KOPT-K1 (cell line): ENCODE measurements around the gene CSK.

ENCODE experiments used
- H3K27ac ChIP-seq: fragments of 200-600 bp; sonication (generic); 2 replicates; pipeline ENCODE4 v1.5.1; 2016; ENCODE audit warnings: antibody characterized with exemption, mild to moderate bottlenecking, low read depth, low read length; ENCODE audit not compliant: poor library complexity, severe bottlenecking
- H3K36me3 ChIP-seq: fragments of 200-600 bp; sonication (generic); 2 replicates; pipeline ENCODE4 v1.5.1; 2017; ENCODE audit warnings: antibody characterized with exemption, mild to moderate bottlenecking, low read length, moderate library complexity; ENCODE audit not compliant: insufficient read depth
- H3K9me3 ChIP-seq: fragments of 200-600 bp; sonication (generic); 2 replicates; pipeline ENCODE4 v1.5.1; 2017; ENCODE audit warnings: antibody characterized with exemption, low read length, mild to moderate bottlenecking; ENCODE audit not compliant: insufficient read depth, poor library complexity, severe bottlenecking

CSK gene

DNA sequence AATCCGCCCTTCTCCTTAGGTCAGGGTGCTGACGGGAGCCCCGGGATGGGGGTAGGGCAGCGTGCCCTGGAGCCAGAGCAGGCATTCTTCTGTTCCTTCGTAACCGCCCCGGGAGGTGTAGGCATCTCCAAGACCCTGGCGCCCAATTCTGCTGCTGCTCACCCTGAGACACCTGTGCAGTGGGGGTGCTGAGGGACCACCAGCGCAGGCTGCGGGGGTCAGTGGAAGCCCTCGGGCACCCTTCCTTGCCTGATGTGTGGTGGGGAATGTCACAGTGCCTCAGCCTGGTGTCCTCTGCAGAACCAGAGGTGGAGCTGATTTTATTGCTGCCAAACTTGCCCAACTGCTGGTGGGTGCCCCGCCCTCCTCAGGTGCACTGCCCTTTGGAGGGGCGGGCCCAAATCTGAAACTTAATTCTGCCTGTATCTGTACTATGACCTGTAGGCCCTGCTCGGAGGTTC lies 7.3 kb downstream of the CSK start:
- Histone ChIP-seq H3K9me3 (no peaks in the 10 kb centered on the region), H3K36me3 (peaks cover 40% of the 10 kb centered on the region), H3K27ac (peak overlapping the region; percentile 98)

GRCh38 chr15:74789741-74790079 lies 7.8 kb downstream of the CSK start:
- peaks cover 43% of the 10 kb centered on the region for H3K36me3 ChIP-seq
- peak overlapping the region; percentile 98 for H3K27ac ChIP-seq
- no peaks in the 10 kb centered on the region for H3K9me3 ChIP-seq

GRCh38 chr15:74790080-74790916 lies 8.4 kb downstream of the CSK start:
- peak overlapping the region; percentile 98 for H3K27ac ChIP-seq

DNA sequence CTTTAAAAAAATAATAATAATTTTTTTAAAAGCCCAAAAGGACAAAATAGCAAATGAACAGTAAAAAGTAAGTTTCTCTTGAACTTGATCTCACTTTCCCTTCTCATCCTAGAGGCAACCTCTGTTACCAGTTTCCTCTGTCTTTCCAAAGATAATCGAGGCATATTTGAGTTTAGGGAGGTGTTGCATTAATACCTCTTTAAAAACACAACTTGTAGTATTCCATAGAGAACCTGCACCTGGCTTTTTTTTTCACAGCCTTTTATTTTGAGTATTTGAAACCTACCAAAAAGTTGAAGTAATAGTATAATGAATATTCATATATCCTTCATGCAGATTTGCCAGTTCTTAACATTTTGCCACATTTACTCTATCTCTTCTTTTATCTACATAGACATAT lies 9.1 kb downstream of the CSK start:
- H3K9me3 ChIP-seq: no peaks in the 10 kb centered on the region
- peak overlapping the region; percentile 98 for H3K27ac ChIP-seq
- peaks cover 55% of the 10 kb centered on the region for H3K36me3 ChIP-seq

More at GRCh38 chr15:74790080-74790916, 8.4 kb downstream of the CSK start:
- no peaks in the 10 kb centered on the region for H3K9me3 ChIP-seq
- peaks cover 49% of the 10 kb centered on the region for H3K36me3 ChIP-seq

DNA sequence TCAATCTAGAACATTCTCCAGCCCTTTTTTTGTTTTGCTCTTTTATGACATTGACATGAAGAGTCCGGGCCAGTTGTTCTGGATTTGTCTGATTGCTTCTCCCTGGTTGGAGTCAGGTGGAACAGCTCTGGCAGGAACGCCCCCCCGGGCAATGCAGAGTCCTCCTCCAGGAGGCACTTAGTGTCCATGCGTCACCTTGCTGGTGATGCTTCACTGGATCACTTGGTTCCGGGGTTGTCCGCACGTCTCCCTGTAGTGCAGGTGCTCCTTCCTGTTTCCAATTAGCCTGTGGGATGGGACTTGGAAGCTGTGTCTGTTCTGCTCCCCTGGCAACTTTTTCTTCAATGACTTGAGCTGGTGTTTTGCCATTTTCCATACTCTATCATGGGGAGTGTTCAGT lies 9.8 kb downstream of the CSK start:
- Histone ChIP-seq H3K9me3 (no peaks in the 10 kb centered on the region), H3K36me3 (peaks cover 55% of the 10 kb centered on the region), H3K27ac (no peak overlapping the region)

DNA sequence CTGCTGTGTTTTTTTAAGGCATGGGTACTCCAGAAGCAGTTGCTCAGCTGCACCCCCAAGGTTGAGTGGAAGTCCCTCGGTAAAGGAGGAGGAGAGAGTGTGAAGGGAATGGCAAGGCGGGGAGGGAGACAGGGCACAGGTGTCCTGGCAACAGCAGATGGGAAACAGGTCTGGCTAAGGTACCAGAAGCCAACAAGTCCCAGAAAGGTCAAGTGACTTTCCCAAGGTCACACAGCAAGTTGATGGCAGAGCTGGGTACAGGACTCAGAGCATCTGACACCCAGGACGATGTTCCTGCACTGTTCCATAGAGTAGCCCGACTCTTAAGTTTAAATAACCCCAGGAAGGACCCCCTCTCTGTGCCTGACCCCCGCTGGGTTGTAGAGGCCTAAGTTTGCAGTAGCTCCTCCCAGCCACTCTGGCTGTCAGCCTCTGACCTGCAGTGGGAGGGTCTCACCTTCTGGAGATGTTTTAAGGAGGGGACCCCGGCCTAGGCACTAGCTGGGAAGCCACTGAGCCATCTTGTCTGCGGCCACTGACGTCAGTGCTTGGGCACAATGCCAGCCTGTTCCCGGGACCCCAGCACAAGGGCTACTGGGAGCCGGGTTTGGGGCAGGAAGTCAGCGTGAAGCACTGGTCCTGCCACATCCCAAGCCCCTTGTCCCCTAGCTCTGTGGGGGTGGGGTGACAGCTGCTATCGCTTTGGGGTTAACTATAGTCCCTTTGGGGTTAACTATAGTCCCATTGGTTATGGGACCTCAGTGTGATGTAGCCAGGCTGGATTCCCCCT lies 10.5 kb downstream of the CSK start:
- H3K27ac ChIP-seq: peak overlapping the region; percentile 5
- no peaks in the 10 kb centered on the region for H3K9me3 ChIP-seq
- peaks cover 55% of the 10 kb centered on the region for H3K36me3 ChIP-seq

DNA sequence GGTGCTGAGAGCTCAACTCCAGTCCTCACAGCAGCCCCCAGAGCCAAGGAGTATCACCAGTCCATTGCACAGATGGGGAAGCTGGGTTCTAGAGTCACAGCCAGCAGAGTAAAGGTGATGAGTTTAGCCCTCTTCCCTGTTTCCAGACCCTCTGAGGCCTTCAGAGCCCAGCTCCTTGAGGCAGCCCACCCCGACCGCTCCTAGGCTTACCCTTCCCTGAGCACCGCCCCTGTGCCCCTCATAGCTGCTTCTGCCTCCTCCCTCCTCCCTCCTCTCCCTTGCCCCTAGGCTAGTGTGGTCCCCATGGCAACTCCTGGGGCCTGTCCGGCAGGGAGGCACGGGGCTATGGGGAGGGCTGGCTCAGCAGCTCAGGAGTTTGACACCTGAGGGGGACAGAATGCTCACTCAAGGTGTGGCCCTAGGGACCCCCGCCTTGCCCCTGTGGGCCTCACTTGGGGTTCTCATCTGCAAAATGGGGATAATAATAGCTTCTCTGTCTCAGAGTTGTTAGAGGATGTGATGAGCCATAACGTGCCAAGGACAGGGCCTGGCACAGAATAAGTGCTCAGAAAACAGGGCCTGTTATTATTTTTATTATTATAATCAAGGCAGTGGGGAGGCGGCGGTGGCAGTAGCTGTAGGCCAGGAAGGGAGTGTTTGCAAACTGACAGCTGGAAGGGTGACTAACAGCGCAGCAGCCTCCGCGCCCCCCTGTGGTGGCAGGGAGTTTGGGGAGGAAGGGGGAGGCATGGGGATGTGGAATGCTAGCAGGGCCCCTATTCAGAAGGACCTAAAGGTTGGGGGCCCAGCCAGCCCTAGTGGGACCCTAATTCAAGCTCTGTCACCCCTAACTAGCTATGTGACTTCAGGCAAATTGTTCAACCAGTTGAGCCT lies 11.5 kb downstream of the CSK start:
- Histone ChIP-seq H3K36me3 (peaks cover 64% of the 10 kb centered on the region), H3K27ac (peak overlapping the region; percentile 5)

DNA sequence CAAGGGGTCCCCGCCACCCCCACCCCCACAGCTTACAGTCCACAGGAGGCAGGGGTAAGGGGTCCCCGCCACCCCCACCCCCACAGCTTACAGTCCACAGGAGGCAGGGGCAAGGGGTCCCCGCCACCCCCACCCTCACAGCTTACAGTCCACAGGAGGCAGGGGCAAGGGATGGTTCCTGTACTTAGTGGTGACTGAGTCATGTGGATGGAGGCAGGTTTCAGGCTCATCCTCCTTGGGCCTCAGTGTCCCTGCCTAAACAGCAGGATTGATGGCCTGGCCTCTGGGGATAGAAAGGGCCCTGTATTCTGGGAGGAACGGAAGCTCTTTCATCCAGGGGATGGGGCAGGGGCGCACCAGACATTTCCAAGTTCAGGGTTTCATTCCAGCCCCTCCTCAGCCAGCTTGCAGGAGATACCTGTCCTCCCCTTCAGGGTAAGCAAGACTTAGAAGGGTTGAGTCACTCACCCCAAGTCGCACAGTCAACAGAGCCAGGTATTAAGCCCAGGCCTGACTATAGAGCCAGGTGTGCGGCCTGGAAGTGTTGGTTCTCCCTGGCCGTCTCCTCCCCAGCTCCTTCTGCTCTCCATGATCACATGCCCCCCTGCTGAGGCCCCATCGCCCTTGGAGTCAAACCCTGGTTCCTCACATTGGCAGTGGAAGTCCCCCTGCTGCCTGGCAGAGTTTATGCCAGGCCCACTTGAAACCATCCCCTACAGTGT lies 12.5 kb downstream of the CSK start:
- H3K9me3 ChIP-seq: no peaks in the 10 kb centered on the region
- H3K27ac ChIP-seq: no peak overlapping the region
- peaks cover 74% of the 10 kb centered on the region for H3K36me3 ChIP-seq

More for the DNA sequence above, 11.5 kb downstream of the CSK start:
- no peaks in the 10 kb centered on the region for H3K9me3 ChIP-seq

DNA sequence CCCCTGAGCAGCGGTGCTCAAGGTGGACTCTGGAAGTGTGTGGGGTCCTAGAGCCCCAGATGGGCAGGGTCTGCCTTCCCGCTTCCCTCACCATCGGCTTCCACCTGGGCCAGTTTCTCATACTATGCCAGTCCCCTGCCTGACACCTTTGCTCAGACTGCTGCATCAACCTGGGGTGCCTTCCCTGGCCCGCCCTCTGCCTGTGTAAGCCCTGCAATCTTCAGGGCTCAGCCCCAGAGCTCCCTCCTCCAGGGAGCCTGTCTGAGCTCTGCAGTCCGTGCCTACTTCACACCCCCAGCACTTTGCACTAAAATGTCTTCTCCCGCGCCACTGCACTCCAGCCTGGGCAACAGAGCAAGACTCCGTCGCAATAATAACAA lies 13.1 kb downstream of the CSK start:
- Histone ChIP-seq H3K9me3 (no peaks in the 10 kb centered on the region), H3K27ac (no peak overlapping the region), H3K36me3 (peaks cover 76% of the 10 kb centered on the region)

- Histone ChIP-seq H3K9me3 (no peaks in the 10 kb centered on the region), H3K27ac (no peak overlapping the region), H3K36me3 (peaks cover 77% of the 10 kb centered on the region)
These were observed 14.2 kb downstream of the CSK start for GRCh38 chr15:74795966-74796625.

- Histone ChIP-seq H3K36me3 (peaks cover 82% of the 10 kb centered on the region), H3K9me3 (no peaks in the 10 kb centered on the region), H3K27ac (no peak overlapping the region)
These were observed 16.7 kb downstream of the CSK start for GRCh38 chr15:74798388-74799254.

- Histone ChIP-seq H3K9me3 (no peaks in the 10 kb centered on the region), H3K27ac (peak overlapping the region; percentile 17), H3K36me3 (peaks cover 89% of the 10 kb centered on the region)
These were observed 17.5 kb downstream of the CSK start for GRCh38 chr15:74799255-74799855.
